ENCODE measurements around the gene PABPC1L. TPM values are rescaled to one million over a fixed set of nuclear protein-coding genes. Genes with fewer than 3 reads are reported as not detected.
A peak's percentile ranks its signal among the peaks of the same experiment; 100 is the strongest.

PABPC1L gene
- total and polyA plus RNA-seq, 2 of the 13 experiments (the other 11 are each of a cell fraction or from before 2014, with no cell fraction given), result 30.8 to 252 TPM

- peak; percentile 80 for TF ChIP-seq MEIS2 (CRISPR knock-in tag; IDR thresholded peaks at IDR 0.05)
- peak; percentile 52 for TF ChIP-seq FOXA3 (CRISPR knock-in tag; IDR thresholded peaks at IDR 0.05)
- TF ChIP-seq NCOA1 (CRISPR knock-in tag; IDR thresholded peaks at IDR 0.05), result no peak
- TF ChIP-seq KMT2B (CRISPR knock-in tag; IDR thresholded peaks at IDR 0.05), result peak; percentile 49; the same call in 1 of the 2 replicates
- peak; percentile 57; the same call in 1 of the 2 replicates for TF ChIP-seq SRF (IDR thresholded peaks at IDR 0.05; ENCODE audit: low read depth, low read length)
- TF ChIP-seq MXD3 (CRISPR knock-in tag; IDR thresholded peaks at IDR 0.05), result no peak; the same call in 1 of the 2 replicates
- no peak for TF ChIP-seq ZHX2 (IDR thresholded peaks at IDR 0.05; ENCODE audit: low read depth)
- peak; percentile 59; the same call in 1 of the 2 replicates for TF ChIP-seq ZHX2 (CRISPR knock-in tag; IDR thresholded peaks at IDR 0.05; ENCODE audit: borderline replicate concordance)
- peak; percentile 52; the same call in 1 of the 2 replicates for TF ChIP-seq RARA (CRISPR knock-in tag; IDR thresholded peaks at IDR 0.05)
- TF ChIP-seq ARNTL (CRISPR knock-in tag; IDR thresholded peaks at IDR 0.05), result peak; percentile 71
- no peak for TF ChIP-seq MZF1 (CRISPR knock-in tag; IDR thresholded peaks at IDR 0.05; ENCODE audit: borderline replicate concordance)
- peak; percentile 69; the same call in 1 of the 2 replicates for TF ChIP-seq ZFP91 (CRISPR knock-in tag; IDR thresholded peaks at IDR 0.05; ENCODE audit: borderline replicate concordance)
- no peak for TF ChIP-seq ZNF180 (CRISPR knock-in tag; IDR thresholded peaks at IDR 0.05; ENCODE audit: borderline replicate concordance, low read depth)
- 0 out of 2 replicates have a peak, but pooled peaks have one; percentile 61 for TF ChIP-seq LBX2 (CRISPR knock-in tag; IDR thresholded peaks at IDR 0.05; ENCODE audit: borderline replicate concordance)
- peak; percentile 42; the same call in 1 of the 2 replicates for TF ChIP-seq PAXIP1 (CRISPR knock-in tag; conservative IDR thresholded peaks at IDR 0.05)
Observed at GRCh38 chr20:44911264-44911921, 1.5 kb downstream of the PABPC1L start (continued).

Data from HepG2 (cell line).